ENCODE measurements around the gene TTYH3.
"Not testable (repeated sequence)": the region's sequence is repeated elsewhere in the genome, so short reads cannot be mapped to it uniquely, and the experiment has no call there.

Gene TTYH3

DNA sequence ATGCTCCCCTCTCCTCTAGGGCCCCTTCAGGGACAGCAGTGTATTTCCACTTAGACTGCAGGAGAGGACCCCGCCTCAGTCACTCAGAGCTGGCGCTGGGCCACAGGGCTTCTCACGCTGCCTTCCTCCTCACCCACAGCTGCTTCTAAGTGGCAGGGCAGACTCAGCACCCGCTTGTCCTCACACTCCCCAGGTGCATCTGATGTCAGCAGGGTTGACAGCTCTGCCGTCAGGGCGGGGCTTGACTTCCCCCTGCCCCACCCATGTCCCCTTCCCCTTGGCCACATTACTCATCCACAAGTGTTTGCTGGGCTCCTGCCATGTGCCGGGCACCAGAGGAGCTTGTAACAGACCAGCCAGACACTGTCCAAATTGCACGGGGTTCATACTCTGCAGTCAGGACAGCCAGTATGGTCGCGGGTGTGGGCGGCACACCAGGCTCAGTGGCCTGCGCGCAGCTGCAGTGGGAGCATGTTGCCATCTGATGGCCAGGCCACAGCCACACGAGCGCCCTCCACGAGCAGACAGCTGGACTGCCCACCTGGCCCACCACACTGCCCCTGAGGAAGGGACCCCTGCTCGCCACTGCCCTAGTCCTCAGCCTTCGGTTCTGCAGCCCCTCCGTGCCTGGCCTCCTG is 29.3 kb upstream of the TTYH3 start:
- DNase-seq (ENCODE audit: low spot score): no peak

DNA sequence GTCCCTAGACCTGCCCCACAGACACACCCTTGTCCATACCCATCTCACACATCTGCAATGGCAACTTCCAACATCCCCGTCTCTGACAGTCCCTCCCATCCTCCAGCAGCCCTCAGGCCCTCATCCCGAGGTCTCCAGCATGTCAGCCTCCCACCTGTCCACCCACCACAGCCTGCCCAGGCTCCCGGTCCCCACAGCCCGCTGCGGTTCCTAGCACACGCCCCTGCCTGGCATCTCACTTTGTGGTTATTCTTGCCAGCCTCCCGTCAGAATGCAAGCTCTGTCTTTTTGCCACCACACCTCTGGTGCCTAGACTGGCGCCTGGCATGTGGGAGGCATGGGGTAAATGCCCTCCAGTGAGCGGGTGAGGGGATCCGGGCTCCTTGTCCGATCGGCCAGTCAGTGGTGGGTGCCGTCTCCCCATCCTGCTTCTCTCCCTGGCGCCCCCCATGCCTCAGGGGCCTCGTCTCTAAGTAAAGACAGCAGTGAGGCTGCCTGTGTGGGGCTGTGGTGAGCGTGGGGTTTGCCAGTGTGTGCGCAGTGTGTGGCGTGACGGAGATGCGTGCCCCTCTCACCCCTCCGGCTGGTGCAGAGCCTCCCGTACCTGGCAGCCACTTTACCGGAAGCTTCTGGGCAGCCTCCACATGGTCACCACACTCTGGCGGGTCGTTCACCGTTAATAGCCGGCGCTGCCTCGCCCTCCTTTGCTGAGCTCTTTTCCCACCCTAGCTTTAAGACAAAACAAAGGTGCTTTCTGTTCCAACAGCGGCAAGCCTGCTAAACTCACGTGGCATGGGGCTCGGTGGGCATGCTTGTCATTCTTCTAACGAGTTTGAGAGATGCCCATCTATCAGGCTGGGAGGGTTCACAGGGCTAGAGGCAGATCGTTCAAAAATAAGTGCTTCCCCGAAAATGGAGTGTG is 28.5 kb upstream of the TTYH3 start:
- no peak for DNase-seq (ENCODE audit: low spot score)

DNA sequence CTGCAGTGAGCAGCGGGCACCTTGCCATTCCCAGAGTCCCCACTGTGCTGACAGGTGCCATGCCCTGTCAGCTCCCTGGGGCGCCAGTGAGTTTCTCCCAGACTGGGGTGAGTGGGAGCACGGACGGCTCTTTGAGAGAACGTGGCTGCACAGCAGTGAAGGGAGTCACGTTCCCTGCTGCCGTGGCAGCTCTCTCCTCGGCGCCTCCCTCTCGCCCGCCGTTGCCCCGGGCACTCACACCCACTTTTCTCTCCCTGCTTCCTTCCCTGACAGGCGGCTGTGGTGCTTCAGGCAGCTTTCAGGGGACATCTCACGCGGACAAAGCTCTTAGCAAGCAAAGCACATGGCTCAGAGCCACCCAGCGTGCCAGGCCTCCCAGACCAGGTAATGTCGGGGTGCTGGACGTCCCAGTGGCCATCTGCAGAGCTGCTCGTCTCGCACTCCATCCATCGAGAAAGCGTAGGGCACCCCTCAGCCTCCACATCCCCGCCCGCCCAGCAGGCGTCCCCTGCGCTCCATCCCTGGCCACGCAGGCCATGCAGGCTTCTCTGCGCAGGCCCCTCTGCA is 27.1 kb upstream of the TTYH3 start:
- no peak for DNase-seq (ENCODE audit: low spot score)

DNA sequence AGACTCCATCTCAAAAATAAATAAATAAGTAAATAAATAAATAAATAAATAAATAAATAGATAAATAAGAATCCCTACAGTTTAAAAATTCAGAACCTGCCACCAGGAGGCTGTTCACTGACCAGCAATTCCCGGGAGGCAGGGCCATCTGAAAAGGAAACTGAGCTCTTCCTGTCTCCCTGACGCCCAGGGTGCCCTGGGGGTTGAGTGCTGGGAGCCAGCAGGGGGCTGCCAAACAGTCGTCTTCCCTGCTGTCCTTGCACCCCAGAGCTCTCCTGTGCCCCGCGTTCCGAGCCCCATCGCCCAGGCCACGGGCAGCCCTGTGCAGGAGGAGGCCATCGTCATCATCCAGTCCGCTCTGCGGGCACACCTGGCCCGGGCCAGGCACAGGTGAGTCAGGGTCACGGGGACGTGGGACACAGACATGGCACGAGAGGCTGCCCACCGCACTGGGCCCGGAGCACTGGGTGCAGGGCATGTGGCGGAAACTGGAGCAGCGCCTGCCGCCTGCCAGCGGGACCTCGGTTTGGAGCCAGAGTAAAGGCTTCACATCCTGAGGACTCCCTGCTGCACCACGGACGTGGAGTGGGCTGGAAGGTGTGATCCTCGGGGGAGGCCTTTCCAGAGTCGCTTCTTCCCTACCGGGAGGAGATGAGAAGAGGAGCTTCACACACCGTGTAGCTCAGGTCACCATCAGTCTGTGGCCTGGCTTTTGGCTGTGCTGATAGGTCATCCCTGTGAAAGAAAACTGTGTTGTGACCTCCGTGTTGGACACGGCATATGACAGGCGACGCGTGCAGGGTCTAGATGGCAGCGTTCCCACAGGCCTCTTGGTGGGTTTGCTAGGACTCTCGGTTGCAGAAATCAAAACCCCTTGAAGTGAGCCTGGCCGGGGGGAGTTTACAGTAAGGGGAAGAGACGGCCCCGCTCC is 25.9 kb upstream of the TTYH3 start:
- no peak for DNase-seq (ENCODE audit: low spot score)

DNA sequence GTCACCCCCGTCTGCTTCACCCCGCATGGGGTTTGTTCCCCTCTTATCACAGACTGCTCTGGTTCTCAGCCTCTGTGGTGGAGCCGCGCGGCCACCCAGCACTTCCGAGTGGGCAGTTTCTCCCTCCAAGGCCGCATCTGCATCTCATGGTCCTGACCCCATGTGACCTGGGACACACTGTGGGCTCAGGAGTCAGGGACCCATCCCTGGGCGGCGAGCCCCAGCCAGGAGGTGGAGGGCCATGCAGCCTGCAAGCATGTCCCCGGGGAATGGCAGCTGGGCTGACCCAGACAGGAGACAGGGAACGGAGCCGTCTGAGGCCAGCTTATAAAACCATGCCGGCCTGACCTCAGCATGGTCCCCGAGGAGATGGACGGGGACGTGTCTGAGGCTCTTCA is 25.2 kb upstream of the TTYH3 start:
- DNase-seq (ENCODE audit: low spot score): no peak

DNA sequence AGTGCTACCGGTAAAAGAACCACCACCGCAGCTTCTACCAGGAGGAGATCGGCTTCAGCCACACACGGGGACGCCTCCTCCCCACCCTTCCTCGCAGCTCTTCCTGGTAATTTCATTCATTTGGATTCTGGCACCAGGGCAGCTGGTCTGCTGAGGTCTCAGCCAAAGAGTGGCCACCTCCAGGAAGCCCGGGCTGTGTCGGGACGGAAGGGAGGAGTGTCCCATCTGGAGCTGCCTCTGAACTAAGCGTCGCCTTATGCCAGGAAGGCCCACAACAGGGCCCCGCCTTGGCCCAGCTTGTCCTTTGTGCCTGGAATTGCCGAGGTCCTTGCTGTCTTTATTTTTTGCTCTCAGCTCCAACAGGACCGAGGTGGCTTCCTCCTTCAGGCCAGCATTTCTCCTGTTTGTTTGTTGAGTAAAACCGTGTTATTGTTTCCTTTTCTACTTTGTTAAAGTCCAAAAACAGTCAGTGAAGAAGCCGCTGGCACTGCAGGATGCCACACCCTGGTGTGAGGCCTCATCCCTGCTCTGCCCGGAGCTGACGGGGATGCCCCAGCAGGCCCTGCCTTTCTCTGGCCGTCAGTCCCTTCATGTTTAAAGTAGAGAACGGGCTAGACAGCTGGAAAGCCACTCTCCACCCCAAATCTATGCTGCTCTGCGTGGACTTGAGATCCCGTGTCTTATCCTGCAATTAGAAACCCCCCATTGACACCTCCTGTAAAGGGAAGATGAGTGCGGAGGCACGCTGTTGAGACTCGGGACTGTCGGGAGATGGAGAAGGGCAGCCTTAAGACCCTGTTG is 24.5 kb upstream of the TTYH3 start:
- no peak for DNase-seq (ENCODE audit: low spot score)

DNA sequence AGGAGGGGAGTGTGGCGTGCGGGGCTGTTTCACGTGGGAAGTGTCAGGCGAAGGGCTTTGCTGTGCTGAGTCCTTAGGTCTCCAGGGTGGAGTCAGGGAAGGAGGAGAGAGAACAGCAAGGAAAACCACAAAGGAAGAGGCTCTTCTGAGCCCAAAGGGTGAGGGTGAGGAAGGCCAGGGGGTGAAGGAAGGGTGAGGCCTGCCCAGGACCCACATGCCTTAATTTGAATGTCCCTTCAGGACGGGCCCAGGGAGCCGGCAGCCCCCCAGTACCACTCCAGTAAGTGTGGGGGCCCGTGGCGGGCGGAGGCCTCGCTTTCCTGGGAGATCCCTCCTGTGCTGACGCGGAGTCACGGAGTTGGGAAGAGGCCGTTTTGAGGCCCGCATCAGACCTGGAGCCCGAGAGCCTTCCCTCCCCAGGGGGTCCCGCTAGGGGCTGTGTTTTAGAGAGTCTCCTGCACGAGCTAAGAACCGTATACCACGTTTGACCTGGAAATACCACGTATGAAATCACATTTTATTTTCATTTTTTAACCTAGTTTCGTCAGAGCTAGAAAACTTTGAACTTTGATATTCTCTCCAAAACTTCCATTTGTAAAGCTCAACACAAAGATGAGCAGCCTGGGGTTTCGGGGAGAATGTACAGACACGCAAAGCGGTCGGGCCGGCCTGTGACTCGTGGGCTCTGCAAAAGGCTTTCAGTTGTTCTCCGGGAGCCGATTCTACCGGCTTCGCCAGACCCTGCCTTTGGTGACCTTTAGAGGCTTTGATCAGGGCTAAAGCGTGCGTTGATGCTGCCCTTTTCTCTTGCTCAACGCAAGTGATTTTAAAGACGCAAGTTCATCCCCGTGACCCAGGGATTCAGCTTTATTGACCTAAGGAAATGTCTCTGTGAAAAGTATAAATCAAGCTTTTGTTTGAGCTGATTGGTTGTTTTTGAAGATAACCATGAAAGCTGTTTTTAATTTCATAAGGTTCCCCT is 23.6 kb upstream of the TTYH3 start:
- no peak for DNase-seq (ENCODE audit: low spot score)

DNA sequence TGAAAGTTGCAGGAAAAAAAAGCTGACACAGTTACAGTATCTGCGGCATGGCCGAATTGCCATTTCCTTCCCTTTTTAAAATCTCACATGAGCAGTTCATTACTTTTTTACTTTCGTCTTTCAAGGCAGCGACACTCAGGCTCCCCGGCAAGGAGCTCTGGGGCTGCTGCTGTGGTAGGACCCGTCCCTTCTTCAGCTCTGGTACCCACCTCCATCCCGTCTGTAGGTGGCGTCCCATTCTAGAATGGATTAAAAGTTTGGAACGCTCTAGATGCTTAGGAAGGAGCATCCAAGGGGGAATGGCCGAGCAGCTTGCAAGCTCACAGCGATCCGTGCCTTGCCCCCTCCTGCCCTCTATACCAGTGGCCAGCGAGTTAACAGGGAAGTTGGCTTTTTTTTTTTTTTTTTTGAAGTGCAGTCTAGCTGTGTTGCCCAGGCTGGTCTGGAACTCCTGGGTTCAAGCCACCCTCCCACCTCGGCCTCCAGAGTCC is 22.8 kb upstream of the TTYH3 start:
- no peak for DNase-seq (ENCODE audit: low spot score)

DNA sequence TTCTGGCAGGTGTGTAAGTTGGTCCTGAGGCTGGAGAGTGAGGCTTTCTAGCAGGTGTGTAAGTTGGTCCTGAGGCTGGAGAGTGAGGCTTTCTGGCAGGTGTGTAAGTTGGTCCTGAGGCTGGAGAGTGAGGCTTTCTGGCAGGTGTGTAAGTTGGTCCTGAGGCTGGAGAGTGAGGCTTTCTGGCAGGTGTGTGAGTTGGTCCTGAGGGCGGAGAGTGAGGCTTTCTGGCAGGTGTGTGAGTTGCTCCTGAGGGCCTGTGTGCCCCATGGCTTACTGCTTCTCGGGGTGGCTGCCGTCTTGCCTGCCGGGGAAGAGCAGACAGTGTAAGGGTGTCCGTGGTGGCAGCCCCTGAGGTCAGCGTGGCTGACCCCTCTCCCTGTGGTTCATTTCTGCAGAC is 22.1 kb upstream of the TTYH3 start:
- not testable (repeated sequence) for DNase-seq (ENCODE audit: low spot score)

DNA sequence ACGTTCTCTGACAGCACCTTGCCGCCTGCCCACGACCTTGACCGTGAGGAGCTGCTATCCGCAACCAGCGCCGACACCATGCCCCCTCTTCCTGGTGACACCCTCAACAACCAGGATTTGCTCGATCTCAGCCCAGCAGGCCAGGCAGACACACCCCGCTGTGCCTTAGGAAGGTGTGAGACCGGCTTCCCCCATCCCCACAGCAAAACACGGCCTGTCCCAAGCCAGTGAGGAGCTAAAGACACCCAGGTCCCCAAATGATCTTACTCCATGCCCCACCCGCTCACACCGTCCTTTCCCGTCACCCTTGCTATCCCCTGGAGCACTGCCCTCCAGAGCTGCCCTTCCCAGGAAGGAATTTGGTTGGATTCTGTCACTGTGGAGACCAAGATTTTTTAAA is 21.3 kb upstream of the TTYH3 start:
- no peak for DNase-seq (ENCODE audit: low spot score)

DNA sequence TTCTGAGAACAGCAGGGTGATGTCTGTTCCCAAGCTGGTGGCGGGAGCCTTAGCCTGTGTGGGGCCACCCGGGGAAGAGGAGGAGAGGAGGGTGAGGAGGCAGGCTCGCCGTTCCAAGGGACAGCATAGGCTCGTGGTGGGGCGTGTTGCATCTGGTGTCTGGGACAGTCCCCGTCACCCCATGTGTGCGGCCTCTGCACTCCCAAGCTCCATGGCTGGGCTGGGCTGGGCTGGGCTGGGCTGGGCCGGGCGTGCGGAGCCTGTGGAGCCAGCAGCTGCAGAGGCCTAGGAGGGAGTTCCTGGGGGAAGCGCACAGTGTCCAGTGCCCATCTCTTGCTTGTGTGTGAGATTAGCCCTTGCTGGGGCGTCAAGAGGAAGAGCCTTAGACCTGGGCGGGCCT is 20.9 kb upstream of the TTYH3 start:
- DNase-seq (ENCODE audit: low spot score): no peak

DNA sequence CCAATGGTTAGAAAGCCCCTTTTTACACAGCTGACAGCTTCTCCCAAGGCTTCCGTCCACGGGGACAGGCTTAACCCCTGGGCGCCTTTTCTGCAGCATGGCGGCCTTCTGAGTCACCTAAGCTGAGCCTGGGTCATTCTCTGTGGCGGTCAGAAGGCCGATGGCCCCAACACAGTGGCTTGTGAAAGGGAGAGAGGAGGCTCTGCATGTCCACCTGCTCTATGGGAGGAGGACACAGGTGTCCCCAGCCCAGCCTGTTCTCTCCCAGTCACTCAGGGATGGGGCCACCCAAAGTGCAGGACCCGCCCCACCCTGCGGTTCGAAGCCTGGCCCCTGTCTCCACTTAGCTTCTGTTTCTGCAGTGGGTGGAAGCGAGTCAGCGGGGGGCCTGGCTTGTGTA is 20.4 kb upstream of the TTYH3 start:
- no peak for DNase-seq (ENCODE audit: low spot score)

DNA sequence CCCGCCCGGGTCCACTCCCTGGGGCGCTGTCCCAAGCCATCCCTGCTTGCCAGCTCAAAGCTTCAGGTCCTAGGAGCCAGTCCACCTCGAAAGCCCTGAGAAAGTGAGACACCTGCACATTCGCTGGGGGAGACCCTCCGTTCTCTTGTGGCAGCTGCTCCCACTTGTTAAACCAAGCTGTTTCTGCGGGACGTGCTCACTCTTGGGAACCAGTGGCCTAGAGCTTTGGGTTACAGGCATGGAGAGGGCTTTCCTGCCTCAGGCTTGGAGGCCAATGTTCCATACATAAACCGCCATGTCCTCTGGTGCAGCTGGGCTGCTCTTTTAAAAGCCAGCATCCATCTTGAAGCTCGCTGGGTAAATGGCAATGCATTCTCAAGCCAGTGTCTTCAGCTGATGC is 19.9 kb upstream of the TTYH3 start:
- DNase-seq (ENCODE audit: low spot score): no peak

DNA sequence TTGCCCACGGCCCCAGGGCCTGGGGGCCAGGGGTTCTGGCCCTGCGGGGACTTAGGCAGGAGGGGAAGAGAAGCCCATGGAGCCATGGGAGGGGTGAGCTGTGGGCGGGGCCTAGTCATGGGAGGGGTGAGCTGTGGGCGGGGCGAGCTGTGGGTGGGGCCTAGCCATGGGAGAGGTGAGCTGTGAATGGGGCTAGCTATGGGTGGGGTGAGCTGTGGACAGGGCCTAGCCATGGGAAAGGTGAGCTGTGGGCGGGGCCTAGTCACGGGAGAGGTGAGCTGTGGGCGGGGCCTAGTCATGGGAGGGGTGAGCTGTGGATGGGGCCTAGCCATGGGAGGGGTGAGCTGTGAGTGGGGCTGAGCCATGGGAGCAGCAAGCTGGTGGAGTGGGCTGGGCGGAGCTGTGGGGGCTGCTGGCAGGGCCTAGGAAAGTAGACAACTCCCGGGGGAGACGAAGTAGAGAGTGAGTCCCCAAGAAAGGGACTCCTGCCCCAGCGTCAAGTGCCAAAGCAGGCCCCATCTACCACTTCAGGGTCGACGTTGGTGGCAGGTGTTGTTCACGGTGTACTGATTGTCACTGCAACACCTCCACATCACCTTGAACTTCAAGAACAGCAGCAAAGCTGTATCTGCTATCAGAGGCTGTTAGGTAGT is 19.2 kb upstream of the TTYH3 start:
- no peak for DNase-seq (ENCODE audit: low spot score)

DNA sequence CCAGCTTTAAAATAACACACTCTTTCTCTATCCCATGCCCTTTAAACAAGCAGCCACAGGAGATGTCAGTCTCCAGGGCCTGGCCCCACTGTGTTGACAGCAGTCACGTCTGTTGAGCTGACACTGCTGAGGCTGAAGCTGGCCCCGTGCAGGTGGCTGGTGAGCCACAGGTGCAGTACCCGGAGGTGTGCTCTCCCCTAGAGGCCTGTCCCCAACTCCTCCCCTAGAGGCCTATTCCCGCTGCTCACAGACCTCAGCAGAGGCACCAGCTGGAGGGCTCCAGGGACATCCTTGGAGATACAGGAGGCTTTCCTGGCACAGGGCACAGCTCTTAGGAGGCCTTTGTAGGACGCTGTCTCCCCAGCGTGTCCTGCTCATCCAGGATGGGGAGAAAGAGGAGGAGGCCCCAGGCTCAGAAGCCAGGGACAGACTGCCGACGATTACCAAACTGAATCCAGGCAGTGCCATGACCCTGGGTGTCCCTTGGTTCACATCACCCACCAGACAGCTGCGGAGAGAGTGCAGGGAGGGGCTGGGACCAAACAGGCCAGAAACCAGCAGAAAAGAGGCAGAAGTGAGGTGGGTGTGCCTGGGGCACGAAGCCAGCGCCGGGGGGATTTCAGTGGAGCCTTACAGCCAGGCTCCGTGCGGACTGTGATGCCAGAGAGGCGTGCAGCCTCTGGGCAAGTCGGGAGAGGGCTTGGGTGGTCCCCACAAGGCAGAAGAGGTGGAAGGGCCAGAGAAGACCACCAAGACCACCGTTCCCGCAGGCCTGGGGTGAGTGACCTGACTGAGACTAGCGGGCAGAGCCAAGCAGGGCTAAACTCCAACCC is 18.5 kb upstream of the TTYH3 start:
- no peak for DNase-seq (ENCODE audit: low spot score)

DNA sequence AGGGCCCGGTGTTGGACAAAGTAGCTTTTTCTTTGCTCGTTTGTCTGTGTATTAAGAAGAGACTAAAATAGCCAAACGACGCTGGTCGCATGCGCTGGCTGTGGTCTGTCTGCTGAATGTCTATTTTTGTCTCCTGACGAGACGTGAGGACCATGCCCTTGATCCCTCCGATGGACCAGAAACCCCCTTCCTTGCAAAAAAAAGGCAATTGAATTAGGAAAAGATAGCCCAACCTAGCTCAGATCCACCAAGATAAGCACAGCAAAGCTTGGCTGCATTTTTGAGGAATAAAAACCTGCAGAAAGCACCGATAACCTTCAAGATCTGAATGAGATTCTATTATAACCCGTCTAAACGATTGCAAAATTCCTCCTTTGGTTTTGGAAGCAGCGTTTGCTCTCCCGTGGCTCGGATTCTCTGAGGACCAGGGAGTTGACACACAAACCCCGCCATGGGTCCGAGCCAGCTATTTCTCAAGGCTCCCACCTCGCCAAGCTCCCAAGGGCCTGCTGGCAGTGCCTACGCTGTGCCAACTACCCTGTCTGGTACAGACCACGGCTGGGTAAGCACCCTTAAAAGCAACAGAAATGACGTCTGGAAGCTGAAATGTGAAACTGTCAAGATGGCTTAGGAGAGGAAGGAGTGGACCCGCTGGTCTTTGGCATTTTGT is 17.7 kb upstream of the TTYH3 start:
- no peak for DNase-seq (ENCODE audit: low spot score)

DNA sequence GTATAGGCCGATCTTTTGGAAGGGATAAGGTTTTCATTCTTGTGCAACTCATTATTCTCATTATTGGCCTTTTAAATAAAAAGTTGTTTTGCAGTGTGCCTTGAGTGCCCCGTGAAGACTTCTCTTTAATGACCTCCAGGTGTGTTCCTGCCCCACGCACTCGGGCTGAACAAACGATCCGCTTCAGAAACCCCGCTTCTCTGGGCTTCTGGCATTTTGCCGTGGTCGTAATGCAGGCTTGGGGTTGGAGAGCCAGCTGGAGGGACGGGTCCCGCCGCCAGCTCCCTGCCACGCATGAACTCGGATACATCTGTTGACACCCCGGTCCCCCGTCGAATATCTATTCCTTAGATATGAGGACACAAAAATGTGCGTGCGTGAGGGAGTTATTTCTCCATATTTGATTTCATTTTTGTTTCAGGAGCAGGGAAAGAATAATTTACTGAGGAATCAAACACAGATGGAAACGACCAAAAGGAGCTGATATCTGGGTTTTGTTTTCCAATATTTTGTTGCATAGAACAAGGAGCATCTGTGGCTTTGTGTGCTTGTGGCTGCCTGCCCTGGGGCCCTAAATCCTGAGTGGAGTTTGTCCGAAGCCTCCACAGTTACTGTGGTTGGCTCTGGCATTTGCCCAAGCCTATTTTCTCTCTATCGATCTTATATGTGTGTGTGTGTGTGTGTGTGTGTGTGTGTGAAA is 17.0 kb upstream of the TTYH3 start:
- no peak for DNase-seq (ENCODE audit: low spot score)
